Bronchial epithelial cell (primary cell): ENCODE data around the gene AGBL4. TPM values are rescaled to one million over a fixed set of nuclear protein-coding genes. Genes with fewer than 3 reads are reported as not detected.

Source experiments
- DNase-seq: peaks from one replicate; pipeline ENCODE4 v3.0.0-alpha.2; 2010; ENCODE audit warnings: low read depth
- FAIRE-seq: peaks from 2 replicates; lab custom pipeline; 2011; peaks lifted over from hg19 to GRCh38; lab: Jason Lieb, UNC
- H3K27me3 ChIP-seq: 2 replicates; pipeline ENCODE4 v1.5.1; 2011; ENCODE audit warnings: low read length; ENCODE audit not compliant: control insufficient read depth, insufficient read depth
- H3K36me3 ChIP-seq: 2 replicates; pipeline ENCODE4 v1.5.1; 2011; ENCODE audit warnings: low read length; ENCODE audit not compliant: control insufficient read depth, insufficient read depth
- H3K4me3 ChIP-seq: 2 replicates; pipeline ENCODE4 v1.5.1; 2011; ENCODE audit warnings: mild to moderate bottlenecking, low read depth, low read length, control low read depth
- CTCF ChIP-seq: IDR thresholded peaks from 2 replicates; pipeline ENCODE4 v1.5.1; 2011; ENCODE audit warnings: mild to moderate bottlenecking, moderate library complexity, low read length, control low read depth, inconsistent platforms; ENCODE audit not compliant: insufficient read depth, severe bottlenecking
- total RNA-seq: library from RNA; depleted of rRNA; stranded (reverse); fragments of >200 nt; gene quantifications from 2 replicates; pipeline ENCODE4 v1.2.1, GENCODE V29; 2014

Gene AGBL4
- total RNA-seq, 1 donor from 2014 or later: not detected

DNA sequence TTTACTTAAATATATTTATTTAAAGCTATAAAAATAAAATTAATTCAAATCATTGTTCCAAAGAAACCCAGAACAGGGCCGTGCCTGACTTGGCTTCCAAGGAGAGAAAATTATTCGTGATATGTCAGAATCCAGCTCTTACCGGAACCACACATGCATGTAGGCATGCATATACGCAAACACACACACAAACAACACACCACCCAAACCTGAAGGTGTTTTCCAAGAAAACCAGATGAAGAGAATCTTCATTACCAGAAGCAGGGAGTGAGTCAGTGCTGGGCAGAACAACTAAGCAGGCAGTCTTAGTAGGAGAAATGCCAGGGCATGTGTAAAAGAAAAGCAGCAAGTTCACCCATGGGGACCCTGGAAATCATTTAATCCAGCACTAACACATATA lies 815.0 kb downstream of the AGBL4 start:
- DNase-seq: no peak
- Histone ChIP-seq H3K27me3 (no peaks in the 10 kb centered on the region), H3K4me3 (no peak overlapping the region), H3K36me3 (no peaks in the 10 kb centered on the region)
- FAIRE-seq: no peak
- TF ChIP-seq CTCF: no peak

DNA sequence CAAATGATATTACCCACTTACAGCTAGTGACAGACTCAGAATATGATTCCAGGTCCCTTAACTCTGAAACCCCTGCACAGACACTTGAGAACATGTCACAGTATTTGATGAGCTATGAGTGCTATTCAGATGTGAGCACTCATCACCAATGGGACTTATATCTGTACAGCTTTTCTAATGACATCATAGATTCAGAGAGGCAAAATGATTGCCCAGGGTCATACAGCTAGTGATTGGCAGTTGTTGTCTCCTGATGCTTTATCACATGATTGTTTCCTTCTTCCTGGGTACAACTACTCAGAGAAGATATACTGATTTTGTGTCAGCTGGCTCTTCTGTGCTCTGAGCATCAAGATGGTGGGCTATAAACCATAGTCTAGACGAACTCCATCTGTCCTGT lies 819.0 kb downstream of the AGBL4 start:
- DNase-seq (no peak), FAIRE-seq (no peak)
- H3K36me3 ChIP-seq: no peaks in the 10 kb centered on the region
- TF ChIP-seq CTCF: no peak
- H3K27me3 ChIP-seq: no peaks in the 10 kb centered on the region
- no peak overlapping the region for H3K4me3 ChIP-seq

DNA sequence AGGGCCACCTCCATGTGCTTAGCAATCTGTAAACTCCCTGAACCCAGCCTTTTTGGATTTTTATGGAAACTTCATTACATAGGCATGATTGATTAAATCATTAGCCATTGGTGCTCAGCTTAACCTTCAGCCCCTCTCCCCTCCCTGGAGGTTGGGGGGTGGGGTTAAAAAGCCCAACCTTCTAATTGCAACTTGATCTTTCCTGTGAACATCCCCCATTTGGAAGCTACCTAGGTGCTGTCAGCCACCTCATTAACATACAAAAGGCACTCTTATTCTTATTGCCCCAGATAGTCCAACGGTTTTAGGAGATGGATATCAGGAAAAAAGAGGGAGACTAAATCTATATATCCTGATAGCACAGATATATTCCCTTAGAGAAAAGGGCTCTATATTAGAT lies 823.0 kb downstream of the AGBL4 start:
- Histone ChIP-seq H3K4me3 (no peak overlapping the region), H3K27me3 (no peaks in the 10 kb centered on the region), H3K36me3 (no peaks in the 10 kb centered on the region)
- TF ChIP-seq CTCF: no peak
- no peak for DNase-seq
- no peak for FAIRE-seq

- Histone ChIP-seq H3K27me3 (no peaks in the 10 kb centered on the region), H3K36me3 (no peaks in the 10 kb centered on the region), H3K4me3 (no peak overlapping the region)
- TF ChIP-seq CTCF: no peak
- DNase-seq: no peak
- no peak for FAIRE-seq
These were observed 824.2 kb downstream of the AGBL4 start for GRCh38 chr1:49199564-49199963.

DNA sequence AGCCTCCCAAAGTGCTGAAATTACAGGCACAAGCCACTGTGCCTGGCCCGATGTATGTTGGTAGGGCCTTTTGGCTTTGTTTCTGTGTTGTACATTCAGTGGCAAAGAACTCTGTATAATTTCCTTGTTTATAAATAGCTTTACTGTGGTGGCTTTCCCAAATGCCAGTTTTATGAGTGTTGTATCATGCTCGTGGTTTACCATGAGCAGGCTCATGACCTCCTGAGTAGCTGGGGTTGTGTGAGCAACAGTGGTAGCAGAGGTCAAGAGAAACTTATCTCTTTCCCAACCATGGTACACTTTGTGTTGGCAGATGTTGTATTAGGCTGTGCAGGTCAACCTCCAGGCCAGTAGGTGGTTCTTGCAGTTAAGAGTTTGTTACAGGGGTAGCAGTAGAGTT lies 826.7 kb downstream of the AGBL4 start:
- FAIRE-seq (no peak), DNase-seq (no peak)
- H3K4me3 ChIP-seq: no peak overlapping the region
- H3K36me3 ChIP-seq: no peaks in the 10 kb centered on the region
- no peak for TF ChIP-seq CTCF
- no peaks in the 10 kb centered on the region for H3K27me3 ChIP-seq

DNA sequence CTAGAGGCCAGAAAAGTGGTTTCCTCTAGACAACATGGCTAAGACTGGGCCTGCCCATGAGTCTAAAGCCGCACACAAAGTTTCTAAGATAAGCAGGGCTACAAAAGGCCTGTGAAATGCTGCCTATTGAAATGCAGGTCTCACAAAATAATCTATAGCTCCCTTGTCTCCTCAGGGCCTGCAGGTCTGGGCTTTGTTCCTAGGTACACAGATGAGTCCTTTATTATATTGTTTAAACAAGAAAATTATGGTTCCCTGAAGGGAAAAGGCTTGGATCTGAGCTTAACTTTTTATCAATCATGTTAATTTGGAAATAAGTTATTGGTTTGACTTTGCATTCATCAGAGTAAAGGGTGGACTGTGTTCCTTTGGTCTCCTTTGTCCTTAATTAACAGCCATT lies 833.6 kb downstream of the AGBL4 start:
- H3K4me3 ChIP-seq: no peak overlapping the region
- DNase-seq: no peak

More for the DNA sequence above, 833.6 kb downstream of the AGBL4 start:
- Histone ChIP-seq H3K27me3 (no peaks in the 10 kb centered on the region), H3K36me3 (no peaks in the 10 kb centered on the region)
- FAIRE-seq: no peak
- no peak for TF ChIP-seq CTCF
